HUDEP-2 (cell line): Measurements from ENCODE around the gene CD59.
"Not testable (repeated sequence)": the region's sequence is repeated elsewhere in the genome, so short reads cannot be mapped to it uniquely, and the experiment has no call there.

Experiments used
- DNase-seq, 76 experiments: peaks; one replicate each; lab custom pipeline; 2025; ENCODE audit not compliant: unreplicated experiment in 76 of 76; lab: John Stamatoyannopoulos, UW

CD59 gene

GRCh38 chr11:33670250-33671011, 65.8 kb downstream of the CD59 start:
- DNase-seq, result no peak

- DNase-seq, result no peak
These were observed 66.5 kb downstream of the CD59 start for GRCh38 chr11:33669598-33670249.

- no peak for DNase-seq
These were observed 67.1 kb downstream of the CD59 start for GRCh38 chr11:33668951-33669596.

GRCh38 chr11:33668468-33668825, 67.8 kb downstream of the CD59 start:
- no peak for DNase-seq

GRCh38 chr11:33667819-33668467, 68.3 kb downstream of the CD59 start:
- DNase-seq, result no peak

GRCh38 chr11:33665350-33666106, 70.7 kb downstream of the CD59 start:
- DNase-seq, result peak in 1 of 76 experiments; percentile 1

GRCh38 chr11:33664827-33665226, 71.4 kb downstream of the CD59 start:
- no peak for DNase-seq

GRCh38 chr11:33664166-33664565, 72.1 kb downstream of the CD59 start:
- DNase-seq, result no peak

- no peak for DNase-seq
These were observed 73.1 kb downstream of the CD59 start for GRCh38 chr11:33663121-33663520.

GRCh38 chr11:33661526-33661925, 74.7 kb downstream of the CD59 start:
- DNase-seq, result not testable (repeated sequence)

- no peak for DNase-seq
These were observed 75.3 kb downstream of the CD59 start for GRCh38 chr11:33660962-33661361.

GRCh38 chr11:33659370-33660139, 76.7 kb downstream of the CD59 start:
- DNase-seq, result no peak

- DNase-seq, result no peak
These were observed 77.9 kb downstream of the CD59 start for GRCh38 chr11:33658195-33658900.

- no peak for DNase-seq
These were observed 78.5 kb downstream of the CD59 start for GRCh38 chr11:33657757-33658156.

- no peak for DNase-seq
These were observed 79.5 kb downstream of the CD59 start for GRCh38 chr11:33656768-33657167.

GRCh38 chr11:33655842-33656600, 80.2 kb downstream of the CD59 start:
- no peak for DNase-seq

GRCh38 chr11:33654594-33654993, 81.6 kb downstream of the CD59 start:
- no peak for DNase-seq
